Fibroblast of skin of left quadriceps (primary cell): ENCODE results near the gene COPA.

Experiments
- DNase-seq, 2 experiments: peaks; one replicate each; pipeline ENCODE4 v3.0.0-alpha.2; 2013; ENCODE audit warnings: low read depth in 2 of 2

The COPA gene

DNA sequence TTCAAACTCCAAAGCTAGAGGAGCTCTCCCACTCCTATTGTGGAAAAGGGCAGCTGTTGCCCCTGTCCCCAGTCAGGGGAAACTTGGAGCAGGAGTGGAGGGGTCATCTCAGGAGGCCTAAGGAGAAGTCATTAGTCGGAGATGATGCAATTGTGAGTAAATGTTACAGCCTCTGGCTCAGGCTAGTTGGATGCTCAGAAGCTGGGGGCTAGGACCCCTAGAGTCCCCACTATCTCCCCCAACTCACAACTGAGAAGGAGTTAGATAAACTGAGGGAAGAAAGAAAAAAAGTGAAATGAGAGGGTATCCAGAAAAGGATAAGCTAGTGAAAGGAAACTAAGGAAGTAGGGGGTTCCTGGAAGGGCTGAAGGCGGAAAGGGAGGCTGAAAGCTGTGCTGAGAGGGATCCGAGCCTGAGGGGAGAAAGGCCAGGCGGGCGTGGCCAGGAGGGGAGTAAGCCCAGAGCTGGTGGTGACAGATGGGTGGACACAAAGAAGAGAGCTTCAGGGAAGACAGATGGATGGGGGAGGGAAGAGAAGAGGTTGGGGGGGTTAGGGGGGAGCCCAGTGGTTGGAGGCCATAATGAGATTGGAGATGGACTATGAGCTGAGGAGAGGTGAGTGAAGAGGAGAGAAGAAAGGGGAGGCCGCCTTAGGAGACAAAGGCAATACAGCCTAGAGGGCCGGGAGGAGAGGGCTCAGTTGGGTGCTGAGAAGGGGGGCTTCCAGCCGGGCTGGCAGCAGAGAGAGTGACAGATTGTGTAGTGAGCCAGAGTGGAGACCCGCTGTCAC, 19.3 kb upstream of the COPA start:
- no peak for DNase-seq

GRCh38 chr1:160361814-160362167, 18.7 kb upstream of the COPA start:
- no peak for DNase-seq

GRCh38 chr1:160361199-160361598, 18.1 kb upstream of the COPA start:
- DNase-seq = no peak

DNA sequence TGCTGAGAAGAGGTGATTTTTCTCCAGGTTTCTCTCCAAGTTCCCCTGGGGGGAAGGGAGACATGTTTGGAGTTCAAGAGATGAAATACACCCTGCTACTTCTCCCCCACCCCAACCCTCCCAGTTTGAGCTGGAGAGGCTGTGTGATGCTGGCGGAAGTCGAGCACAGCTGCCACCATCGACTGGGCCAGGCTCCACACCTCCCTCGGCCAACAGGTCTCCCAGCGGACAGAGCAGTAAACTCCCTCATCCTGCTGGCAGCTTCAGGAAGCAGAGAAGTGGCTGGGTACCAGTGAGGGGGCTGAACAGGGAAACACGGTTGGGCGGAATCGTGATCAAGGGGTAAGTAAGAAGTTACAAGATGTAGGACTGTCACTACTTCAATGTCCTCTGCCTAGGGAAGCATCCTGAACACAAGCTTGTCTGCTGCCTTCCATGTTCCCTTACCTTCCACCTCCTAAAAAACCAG, 17.2 kb upstream of the COPA start:
- DNase-seq = no peak

DNA sequence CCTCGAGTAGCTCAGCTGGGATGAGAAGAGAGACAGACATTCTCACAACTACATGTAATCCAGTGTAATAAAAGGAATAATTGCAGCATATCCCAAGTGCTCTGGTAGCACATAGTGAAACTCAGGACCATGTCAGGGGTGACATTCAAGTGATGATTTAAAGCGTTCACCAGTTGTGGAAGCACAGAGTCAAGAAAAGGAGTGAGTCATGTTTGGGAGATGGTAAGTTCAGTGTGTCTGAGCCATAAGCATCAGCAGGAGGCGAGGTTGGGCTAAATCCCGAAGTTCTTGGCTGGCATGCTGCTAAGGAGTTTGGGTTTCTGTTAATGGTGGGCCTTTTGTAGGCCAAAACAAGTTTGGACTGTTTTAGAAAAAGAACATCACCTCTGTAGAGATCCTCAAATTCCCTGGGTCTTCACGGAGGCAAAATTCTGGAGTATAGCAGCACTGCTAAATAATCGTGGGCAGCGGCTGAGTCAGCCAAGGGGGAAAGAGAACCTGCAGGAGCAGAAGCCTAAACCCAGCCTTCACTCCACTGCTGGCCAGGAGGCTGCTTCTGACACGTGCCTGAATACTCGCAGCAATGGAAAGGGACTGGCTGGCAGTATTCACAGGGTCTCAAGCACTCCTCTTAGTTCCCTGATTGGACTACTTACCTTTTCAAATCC, 16.6 kb upstream of the COPA start:
- DNase-seq = no peak

DNA sequence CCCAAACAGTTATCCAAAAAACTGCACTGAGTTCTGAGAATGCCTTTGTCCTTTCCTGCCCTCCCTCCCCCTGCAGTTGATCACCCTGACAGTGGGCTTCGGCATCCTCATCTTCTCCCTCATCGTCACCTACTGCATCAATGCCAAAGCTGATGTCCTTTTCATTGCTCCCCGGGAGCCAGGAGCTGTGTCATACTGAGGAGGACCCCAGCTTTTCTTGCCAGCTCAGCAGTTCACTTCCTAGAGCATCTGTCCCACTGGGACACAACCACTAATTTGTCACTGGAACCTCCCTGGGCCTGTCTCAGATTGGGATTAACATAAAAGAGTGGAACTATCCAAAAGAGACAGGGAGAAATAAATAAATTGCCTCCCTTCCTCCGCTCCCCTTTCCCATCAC, 15.0 kb upstream of the COPA start:
- no peak for DNase-seq

- no peak for DNase-seq
Observed at GRCh38 chr1:160357286-160358002, 14.4 kb upstream of the COPA start.

DNA sequence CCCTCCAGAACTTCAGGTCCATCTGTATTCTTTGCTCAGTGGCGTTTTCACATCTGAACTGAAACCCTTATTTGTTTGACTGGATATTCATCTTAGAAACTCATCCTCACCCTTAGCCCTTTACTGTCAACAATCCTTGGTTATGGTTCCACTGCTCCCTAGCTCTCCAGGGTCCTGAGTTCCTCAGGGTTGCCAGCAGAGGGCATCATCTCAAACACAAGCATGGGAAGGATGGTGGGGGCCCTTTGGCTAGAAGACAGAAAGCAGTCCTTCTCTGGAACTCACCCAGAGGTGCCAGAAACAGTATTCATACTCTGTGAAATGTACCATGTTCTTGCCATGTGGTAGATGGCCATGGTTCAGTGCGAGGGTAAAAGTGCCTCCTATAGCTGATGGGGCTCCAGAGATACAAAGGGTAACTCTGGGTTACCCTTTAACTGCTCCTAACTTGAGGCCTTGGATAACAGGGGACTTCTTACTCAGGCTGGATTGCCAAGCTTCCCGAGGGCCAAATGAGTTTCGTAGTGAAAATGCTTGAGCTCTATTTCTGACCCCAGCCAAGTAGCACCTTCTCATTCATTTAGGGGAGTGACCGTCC, 11.4 kb upstream of the COPA start:
- DNase-seq = no peak

DNA sequence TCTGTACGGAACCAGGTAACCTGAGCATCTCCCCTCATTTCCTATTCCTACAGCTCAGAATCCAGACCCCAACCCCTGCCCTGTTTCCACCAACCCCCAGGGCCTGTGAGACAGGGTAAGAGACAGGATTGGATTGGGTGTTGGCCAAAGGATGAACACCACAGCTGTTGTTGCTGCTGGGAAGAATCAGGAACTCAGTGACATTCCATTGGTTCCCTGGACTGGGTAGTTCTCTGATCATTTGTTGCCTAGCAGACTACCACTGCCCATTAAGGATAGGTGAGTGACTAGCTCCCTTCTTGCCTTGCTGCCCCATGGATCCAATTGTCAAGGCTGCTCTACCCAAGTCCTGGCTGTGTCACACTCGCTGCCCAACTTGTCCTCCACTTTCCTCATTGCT, 10.2 kb upstream of the COPA start:
- no peak for DNase-seq

GRCh38 chr1:160352555-160352954, 9.5 kb upstream of the COPA start:
- no peak for DNase-seq

DNA sequence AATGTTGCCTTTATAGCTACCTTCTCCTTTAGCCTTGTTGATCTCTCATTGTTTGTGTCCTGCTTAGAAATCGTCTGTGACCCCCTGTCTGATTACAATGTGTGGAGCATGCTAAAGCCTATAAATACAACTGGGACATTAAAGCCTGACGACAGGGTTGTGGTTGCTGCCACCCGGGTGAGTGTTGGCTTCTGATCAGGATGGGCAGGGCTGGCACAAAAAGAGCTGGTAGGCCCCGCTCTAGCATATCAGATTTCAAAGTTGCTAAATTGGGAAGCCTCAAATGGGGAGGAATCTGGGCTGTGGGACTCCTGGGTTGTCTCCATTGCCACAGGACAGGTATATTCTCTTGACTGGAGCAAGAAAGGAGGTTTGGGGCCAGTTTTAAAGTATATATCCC, 8.6 kb upstream of the COPA start:
- DNase-seq = no peak

- no peak for DNase-seq
Observed at GRCh38 chr1:160346958-160347357, 3.9 kb upstream of the COPA start.

DNA sequence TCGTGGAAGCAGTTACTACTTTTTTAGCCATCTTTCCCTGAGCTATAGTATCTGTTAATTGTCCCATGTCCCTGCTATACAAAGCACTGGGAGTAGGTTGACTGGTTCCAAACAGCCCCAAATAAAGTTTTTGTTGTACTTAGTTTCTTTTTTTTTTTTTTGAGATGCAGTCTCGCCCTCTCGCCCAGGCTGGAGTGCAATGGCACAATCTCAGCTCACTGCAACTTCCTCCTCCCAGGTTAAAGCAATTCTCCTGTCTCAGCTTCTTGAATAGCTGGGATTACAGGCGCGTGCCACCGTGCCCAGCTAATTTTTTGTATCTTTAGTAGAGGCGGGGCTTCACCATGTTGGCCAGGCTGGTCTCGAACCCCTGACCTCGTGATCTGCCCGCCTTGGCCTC, 3.4 kb upstream of the COPA start:
- DNase-seq = no peak

DNA sequence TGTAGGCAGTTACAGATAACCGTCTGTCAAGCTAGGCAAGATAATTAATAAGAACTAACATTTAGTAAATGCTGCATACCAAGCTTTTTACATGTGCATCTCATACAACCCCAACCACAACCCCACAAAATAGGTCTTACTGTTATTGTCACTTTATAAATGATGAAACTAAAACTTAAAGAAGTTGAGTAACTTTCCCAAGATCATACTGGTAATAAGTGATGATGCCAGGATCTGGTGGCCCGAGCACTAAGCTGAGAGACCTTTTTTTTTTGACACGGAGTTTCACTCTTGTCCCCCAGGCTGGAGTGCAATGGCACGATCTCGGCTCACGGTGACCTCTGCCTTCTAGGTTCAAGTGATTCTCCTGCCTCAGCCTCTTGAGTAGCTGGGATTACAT, 1.9 kb upstream of the COPA start:
- no peak for DNase-seq

DNA sequence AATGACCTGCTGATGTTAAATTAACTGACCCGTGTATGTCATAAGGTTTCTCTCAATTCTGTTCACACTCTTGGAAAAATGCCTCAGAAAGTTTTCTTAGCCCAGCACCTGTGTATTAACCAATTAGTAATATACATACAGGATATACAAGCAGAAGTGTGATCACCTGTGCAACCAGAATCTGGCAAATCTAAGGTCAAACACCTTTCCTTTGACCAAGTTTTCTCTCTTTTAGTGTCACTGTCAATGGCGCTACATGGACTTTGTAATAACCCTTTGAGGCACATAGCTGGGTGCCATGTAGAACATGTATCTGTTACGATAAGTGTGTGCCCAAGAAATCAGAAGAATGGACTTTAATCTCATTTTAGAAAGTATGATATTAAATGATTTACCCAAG, 1.2 kb upstream of the COPA start:
- no peak for DNase-seq

- DNase-seq = no peak
Observed at GRCh38 chr1:160342526-160342925, 524 bp downstream of the COPA start.

GRCh38 chr1:160340866-160341265, 2.2 kb downstream of the COPA start:
- no peak for DNase-seq

GRCh38 chr1:160340146-160340545, 2.9 kb downstream of the COPA start:
- DNase-seq = no peak

DNA sequence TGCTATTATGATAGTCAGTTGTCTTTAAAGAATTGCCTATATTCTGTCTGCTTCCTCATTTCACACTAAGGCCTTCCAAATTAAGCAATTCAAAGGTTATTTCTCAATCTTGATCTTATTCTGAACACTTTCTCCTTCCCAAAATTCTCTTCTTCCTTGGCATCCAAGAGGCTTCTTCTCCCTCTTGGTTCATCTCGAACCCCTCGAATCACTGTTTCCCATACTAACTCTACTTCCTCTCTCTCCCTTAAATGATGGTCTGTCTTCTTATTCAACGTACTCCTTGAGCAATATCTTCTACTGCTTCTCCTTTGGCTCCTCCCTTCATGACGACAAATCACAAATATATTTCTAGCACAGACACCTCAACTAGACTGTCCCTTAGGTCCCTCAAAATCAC, 4.5 kb downstream of the COPA start:
- DNase-seq = no peak

DNA sequence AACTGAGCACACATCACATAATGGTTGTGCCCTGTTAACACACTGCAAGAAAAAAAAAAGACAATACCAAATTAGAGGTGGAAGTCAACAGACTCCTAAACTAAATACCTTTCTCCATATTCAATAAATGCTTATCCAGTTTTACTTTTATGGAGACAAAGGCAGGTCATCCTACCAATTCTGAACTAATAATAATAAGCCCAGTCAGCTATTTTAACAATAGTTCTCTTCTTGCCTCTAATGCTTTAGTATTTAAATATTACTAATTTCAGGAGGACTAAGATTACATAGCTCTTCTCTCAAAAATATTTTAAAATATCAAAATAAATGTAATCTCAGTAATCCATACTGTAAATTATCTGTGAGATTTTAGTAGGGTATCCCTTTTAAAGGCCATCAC, 10.5 kb downstream of the COPA start:
- no peak for DNase-seq

DNA sequence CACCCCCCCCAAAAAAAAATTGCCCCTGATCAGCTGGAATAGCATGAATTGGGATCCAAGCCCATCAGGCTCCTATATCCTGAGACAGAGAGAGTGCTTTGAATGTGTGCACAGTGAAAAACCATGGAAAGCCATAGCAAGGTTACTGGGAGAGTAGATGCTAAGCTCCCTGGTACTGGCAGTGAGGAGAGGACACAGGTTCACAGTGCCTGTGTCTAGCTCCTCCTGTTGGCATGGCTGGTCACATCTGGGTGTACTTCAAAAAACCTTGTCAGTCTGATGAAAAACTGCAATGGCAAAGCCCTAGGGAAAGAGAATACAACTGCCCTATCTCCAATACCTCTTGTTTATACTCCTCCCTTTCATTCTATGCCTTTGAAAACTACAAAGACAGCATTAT, 12.9 kb downstream of the COPA start:
- no peak for DNase-seq

GRCh38 chr1:160328184-160328583, 14.9 kb downstream of the COPA start:
- DNase-seq = no peak

DNA sequence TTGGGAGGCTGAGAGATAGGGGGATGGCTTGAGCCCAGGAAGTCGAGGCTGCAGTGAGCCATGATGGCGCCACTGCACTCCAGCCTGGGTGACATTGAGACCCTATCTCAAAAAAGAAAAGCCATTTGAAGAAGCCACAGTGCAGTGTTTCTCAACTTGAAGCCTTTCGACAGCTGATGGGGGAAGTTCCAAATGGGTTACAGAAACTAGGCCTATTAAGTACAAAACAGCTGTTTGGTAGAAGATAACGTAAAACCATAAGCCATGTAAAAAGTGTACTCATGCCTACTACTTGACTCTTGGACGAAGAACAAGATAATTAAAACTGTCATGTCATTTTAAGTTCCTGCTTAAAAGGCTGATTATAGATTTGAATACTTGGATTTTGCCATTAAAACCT, 16.6 kb downstream of the COPA start:
- no peak for DNase-seq
